ENCODE measurements around the gene GPR61.

GPR61 gene

DNA sequence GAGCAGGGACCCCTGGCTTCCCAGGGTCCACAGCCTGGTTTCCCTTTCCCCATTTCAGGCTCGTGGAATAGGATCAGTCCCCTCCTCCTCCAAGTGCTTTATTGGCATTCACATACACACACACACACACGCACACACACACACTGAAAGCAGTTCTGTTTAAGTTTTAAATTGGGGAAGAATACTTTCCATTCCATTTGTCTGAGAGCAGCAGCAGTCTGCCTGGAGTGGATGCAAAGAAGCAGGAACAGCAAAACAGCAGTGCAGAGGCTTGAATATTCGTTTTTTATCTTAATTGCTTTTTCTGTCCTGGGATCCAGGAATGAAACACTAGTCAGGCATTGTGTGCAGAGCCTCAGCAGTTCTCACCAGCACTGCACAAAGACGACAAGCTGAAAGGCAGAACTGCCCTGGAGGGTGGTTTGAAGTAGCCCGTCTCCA lies 38.7 kb upstream of the GPR61 start:
- DNase-seq = no peak
- no peak for TF ChIP-seq POLR2A (IDR thresholded peaks at IDR 0.05; ENCODE audit: low read length)
- no peak for TF ChIP-seq GATA1 (IDR thresholded peaks at IDR 0.05; ENCODE audit: low read depth, low read length)

- TF ChIP-seq GATA1 (IDR thresholded peaks at IDR 0.05; ENCODE audit: low read depth, low read length) = no peak
- TF ChIP-seq POLR2A (IDR thresholded peaks at IDR 0.05; ENCODE audit: low read length) = no peak
- no peak for DNase-seq
Observed at GRCh38 chr1:109501644-109502363, 37.9 kb upstream of the GPR61 start.

DNA sequence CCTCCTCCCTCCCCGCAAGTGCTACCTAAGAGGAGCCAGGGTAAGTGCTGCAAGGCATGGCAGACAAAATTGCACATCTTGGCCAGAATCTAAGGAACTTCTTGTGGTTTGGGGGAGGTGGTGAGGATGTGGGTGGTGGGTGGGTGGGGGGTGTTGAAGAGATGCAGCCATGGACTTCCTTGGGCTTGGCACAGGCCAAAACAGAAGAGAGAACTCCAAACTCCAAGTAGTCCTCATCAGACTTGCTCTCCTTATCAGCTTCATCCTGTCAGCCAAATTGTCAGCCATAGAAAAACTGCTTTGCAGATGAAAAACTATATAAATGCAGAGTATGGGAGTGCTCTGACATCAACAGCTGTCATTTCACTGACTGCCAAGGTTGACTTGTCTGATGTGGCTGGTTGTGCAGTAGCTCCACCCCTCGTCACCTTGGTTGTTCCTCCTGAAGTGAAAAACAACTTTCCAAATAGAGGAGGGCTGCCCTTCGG lies 37.3 kb upstream of the GPR61 start:
- TF ChIP-seq GATA1 (IDR thresholded peaks at IDR 0.05; ENCODE audit: low read depth, low read length) (no peak), POLR2A (IDR thresholded peaks at IDR 0.05; ENCODE audit: low read length) (no peak)
- DNase-seq = no peak

- DNase-seq = no peak
- no peak for TF ChIP-seq GATA1 (IDR thresholded peaks at IDR 0.05; ENCODE audit: low read depth, low read length)
- TF ChIP-seq POLR2A (IDR thresholded peaks at IDR 0.05; ENCODE audit: low read length) = no peak
Observed at GRCh38 chr1:109503935-109504334, 35.7 kb upstream of the GPR61 start.

GRCh38 chr1:109504974-109505373 lies 34.7 kb upstream of the GPR61 start:
- no peak for DNase-seq
- TF ChIP-seq GATA1 (IDR thresholded peaks at IDR 0.05; ENCODE audit: low read depth, low read length) (no peak), POLR2A (IDR thresholded peaks at IDR 0.05; ENCODE audit: low read length) (no peak)

DNA sequence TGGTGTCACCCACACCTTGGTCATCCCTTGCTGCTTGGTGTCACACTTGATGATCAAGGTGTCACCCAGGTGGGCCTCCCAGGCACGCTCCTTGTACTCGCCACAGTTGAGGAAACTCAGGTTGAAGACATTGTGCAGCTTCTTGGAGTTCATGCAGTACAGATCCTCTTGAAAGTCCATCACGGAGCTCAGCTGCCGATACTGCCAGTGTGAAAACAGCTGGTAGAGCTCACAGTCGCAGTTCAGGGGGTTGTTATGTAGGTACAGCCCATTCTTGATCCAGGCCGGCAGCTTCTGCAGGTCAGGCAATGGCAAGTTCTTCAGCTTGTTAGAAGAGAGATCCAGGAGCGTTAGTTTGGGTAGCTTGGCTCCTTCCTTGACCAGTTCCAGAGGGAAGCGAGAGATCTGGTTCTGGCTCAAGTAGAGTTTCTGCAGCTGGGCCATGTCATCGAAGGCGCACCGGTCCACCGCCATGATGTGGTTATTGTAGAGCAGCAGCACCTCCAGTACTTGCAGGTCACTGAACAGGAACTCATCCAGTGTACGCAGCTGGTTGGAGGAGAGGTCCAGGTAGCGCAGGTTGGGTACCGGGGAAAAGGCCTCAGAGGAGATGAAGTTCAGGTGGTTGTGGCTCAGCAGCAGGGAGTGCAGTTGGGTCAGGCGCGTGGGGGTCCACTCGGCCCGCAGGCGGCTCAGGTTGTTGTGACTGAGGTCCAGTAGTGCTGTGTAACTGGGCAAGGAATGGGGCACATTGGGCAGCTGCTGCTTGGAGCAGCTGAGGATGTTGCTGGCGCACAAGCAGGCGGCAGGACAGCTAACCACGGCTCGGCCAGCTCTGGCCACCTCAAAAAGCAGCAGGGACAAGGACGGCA lies 31.4 kb upstream of the GPR61 start:
- no peak for DNase-seq
- TF ChIP-seq POLR2A (IDR thresholded peaks at IDR 0.05; ENCODE audit: low read length) (no peak), GATA1 (IDR thresholded peaks at IDR 0.05; ENCODE audit: low read depth, low read length) (no peak)

GRCh38 chr1:109508873-109509175 lies 30.8 kb upstream of the GPR61 start:
- TF ChIP-seq GATA1 (IDR thresholded peaks at IDR 0.05; ENCODE audit: low read depth, low read length) (no peak), POLR2A (IDR thresholded peaks at IDR 0.05; ENCODE audit: low read length) (no peak)
- no peak for DNase-seq

GRCh38 chr1:109509176-109510134 lies 30.2 kb upstream of the GPR61 start, which contains the start of gene AMIGO1:
Gene AMIGO1, minus strand, starts transcription at chr1:109509727. Its CDS starts 815 bp downstream, at chr1:109508912.
- peak; percentile 60 to 69 for DNase-seq
- TF ChIP-seq POLR2A (IDR thresholded peaks at IDR 0.05; ENCODE audit: low read length) (no peak), GATA1 (IDR thresholded peaks at IDR 0.05; ENCODE audit: low read depth, low read length) (no peak)

DNA sequence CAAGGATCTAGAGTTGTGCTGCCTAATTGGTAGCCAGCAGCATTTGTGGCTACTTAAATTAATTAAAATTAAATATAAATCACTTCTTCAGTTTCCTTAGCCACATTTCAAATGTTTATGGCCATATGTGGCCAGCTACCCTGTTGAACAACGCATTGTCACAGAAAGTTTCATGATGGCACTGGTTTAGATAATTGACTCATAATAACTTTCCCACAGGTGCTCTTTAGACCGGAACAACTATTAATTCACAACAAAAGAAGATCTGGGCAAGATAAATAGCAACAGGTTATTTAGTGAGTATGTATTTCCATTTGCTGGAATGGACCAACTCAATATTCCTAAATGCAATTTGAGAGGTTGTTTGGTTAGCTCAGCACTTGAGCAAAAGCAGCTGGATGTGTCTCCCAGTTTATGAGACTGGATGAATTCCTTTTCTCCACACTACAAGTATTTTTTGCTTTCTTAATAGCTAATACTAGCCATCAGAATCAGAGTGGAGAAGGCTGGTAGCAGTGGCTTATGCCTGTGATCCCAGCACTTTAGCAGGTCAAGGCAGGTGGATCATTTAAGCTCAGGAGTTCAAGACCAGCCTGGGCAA lies 26.5 kb upstream of the GPR61 start:
- TF ChIP-seq GATA1 (IDR thresholded peaks at IDR 0.05; ENCODE audit: low read depth, low read length) (no peak), POLR2A (IDR thresholded peaks at IDR 0.05; ENCODE audit: low read length) (no peak)
- DNase-seq = no peak

GRCh38 chr1:109514846-109515245 lies 24.8 kb upstream of the GPR61 start:
- TF ChIP-seq POLR2A (IDR thresholded peaks at IDR 0.05; ENCODE audit: low read length) = no peak
- no peak for TF ChIP-seq GATA1 (IDR thresholded peaks at IDR 0.05; ENCODE audit: low read depth, low read length)
- no peak for DNase-seq

DNA sequence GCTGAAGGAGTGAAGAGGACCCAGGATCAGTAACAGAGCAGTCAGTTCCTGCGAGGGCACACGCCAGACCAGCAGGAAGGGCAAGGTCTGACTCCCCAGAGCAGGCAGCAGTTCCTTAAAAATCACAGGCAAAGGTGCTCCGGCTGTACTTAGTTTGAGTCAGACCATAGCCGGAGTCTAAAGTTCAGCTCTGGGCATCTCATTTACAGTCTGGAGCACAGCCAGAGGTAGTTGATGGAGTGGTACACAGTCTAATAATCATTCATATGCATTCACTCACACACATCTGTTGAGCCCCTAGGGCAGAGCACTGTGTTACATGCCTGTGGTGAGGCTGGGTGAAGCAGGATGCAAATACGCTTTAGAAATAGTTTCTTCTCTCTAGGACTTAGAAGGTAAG lies 22.8 kb upstream of the GPR61 start:
- no peak for DNase-seq
- TF ChIP-seq GATA1 (IDR thresholded peaks at IDR 0.05; ENCODE audit: low read depth, low read length) (no peak), POLR2A (IDR thresholded peaks at IDR 0.05; ENCODE audit: low read length) (no peak)

GRCh38 chr1:109517337-109517736 lies 22.3 kb upstream of the GPR61 start:
- TF ChIP-seq GATA1 (IDR thresholded peaks at IDR 0.05; ENCODE audit: low read depth, low read length) = no peak
- no peak for TF ChIP-seq POLR2A (IDR thresholded peaks at IDR 0.05; ENCODE audit: low read length)
- no peak for DNase-seq
